NCI-H2227 (cell line): ENCODE results near the gene TDRD1.

Experiments used
- DNase-seq: peaks from one replicate; lab custom pipeline; 2025; ENCODE audit not compliant: unreplicated experiment; lab: John Stamatoyannopoulos, UW

TDRD1 gene

GRCh38 chr10:114228156-114228555 is 49.0 kb downstream of the TDRD1 start:
- no peak for DNase-seq

- no peak for DNase-seq
Measured at GRCh38 chr10:114232561-114233176, 53.5 kb downstream of the TDRD1 start.

- no peak for DNase-seq
Measured at GRCh38 chr10:114233482-114233881, 54.3 kb downstream of the TDRD1 start.

GRCh38 chr10:114234132-114234531 is 55.0 kb downstream of the TDRD1 start:
- no peak for DNase-seq

- peak; percentile 3 for DNase-seq
Measured at GRCh38 chr10:114239117-114239993, 60.2 kb downstream of the TDRD1 start, which contains the start of gene VWA2. Gene VWA2 (plus strand): TSS chr10:114239254. CDS start chr10:114248714, 9,460 bp downstream.

GRCh38 chr10:114239994-114240345 is 60.8 kb downstream of the TDRD1 start:
- DNase-seq = no peak

GRCh38 chr10:114242235-114242634 is 63.1 kb downstream of the TDRD1 start:
- no peak for DNase-seq

- DNase-seq = no peak
Measured at GRCh38 chr10:114243661-114244060, 64.5 kb downstream of the TDRD1 start.

- no peak for DNase-seq
Measured at GRCh38 chr10:114244126-114244525, 65.0 kb downstream of the TDRD1 start.

- no peak for DNase-seq
Measured at GRCh38 chr10:114245121-114245791, 66.1 kb downstream of the TDRD1 start.

- no peak for DNase-seq
Measured at GRCh38 chr10:114246679-114247305, 67.6 kb downstream of the TDRD1 start.

- DNase-seq = no peak
Measured at GRCh38 chr10:114250236-114250635, 71.1 kb downstream of the TDRD1 start.

- DNase-seq = no peak
Measured at GRCh38 chr10:114250716-114251115, 71.6 kb downstream of the TDRD1 start.

- no peak for DNase-seq
Measured at GRCh38 chr10:114252092-114252491, 72.9 kb downstream of the TDRD1 start.

GRCh38 chr10:114252883-114253282 is 73.7 kb downstream of the TDRD1 start:
- DNase-seq = no peak

- no peak for DNase-seq
Measured at GRCh38 chr10:114255227-114255626, 76.1 kb downstream of the TDRD1 start.

- DNase-seq = no peak
Measured at GRCh38 chr10:114256008-114256765, 77.0 kb downstream of the TDRD1 start.

GRCh38 chr10:114256822-114257221 is 77.7 kb downstream of the TDRD1 start:
- DNase-seq = no peak

- no peak for DNase-seq
Measured at GRCh38 chr10:114257498-114257897, 78.3 kb downstream of the TDRD1 start.

- no peak for DNase-seq
Measured at GRCh38 chr10:114258274-114258840, 79.2 kb downstream of the TDRD1 start.
